ENCODE results near the gene CLEC20A. TPM values are rescaled to one million over a fixed set of nuclear protein-coding genes. Genes with fewer than 3 reads are reported as not detected.

Gene CLEC20A
- total and polyA plus RNA-seq, 2 experiments from 2014 or later = not detected

DNA sequence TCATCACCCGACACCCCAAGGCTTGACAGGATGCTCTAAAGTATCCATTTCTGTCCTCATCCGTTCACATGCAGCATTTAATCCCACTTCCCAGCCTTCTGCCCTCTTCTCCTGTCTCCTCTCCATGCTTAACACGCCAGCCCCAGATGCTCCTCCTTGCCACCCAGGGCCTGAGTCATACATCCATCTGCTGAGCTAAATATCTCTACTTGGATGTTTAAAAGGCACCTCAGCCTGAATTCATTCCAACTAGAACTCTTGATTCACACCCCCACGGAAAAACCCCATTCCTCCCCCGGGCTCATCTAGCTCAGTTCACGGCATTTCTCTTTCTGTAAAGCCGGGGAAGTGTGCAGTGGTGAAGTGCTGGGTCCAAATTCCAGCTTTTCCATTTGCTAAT, 43.9 kb upstream of the CLEC20A start:
- H3K9me3 Mint-ChIP-seq = no peaks in the 10 kb centered on the region

More for the DNA sequence above, 43.9 kb upstream of the CLEC20A start:
- H3F3A ChIP-seq (replicated peaks; ENCODE audit: low read depth) = no peaks in the 10 kb centered on the region
- peaks cover 7% of the 10 kb centered on the region for H3K79me2 ChIP-seq (replicated peaks; ENCODE audit: insufficient read depth)
- no peaks in the 10 kb centered on the region for H3K36me3 ChIP-seq (ENCODE audit: insufficient read depth)
- peaks cover 13% of the 10 kb centered on the region for H3K27me3 Mint-ChIP-seq (ENCODE audit: insufficient read depth, low read depth, poor library complexity)
- no peak overlapping the region for H3K27ac Mint-ChIP-seq
- H3K9me2 ChIP-seq (ENCODE audit: insufficient read depth) = no peaks in the 10 kb centered on the region
- no peak for TF ChIP-seq CTCF (conservative IDR thresholded peaks at IDR 0.05; ENCODE audit: low read depth in 2 of 2)
- TF ChIP-seq ZNF462 (CRISPR knock-in tag; IDR thresholded peaks at IDR 0.05) = no peak
- no peaks in the 10 kb centered on the region; the same call in 2 of the 3 replicates for H3K36me3 Mint-ChIP-seq (ENCODE audit: low read depth)
- ATAC-seq (no peak), DNase-seq (ENCODE audit: low spot score) (no peak)
- no peak overlapping the region for H2AFZ ChIP-seq
- no peaks in the 10 kb centered on the region for H4K20me1 ChIP-seq (replicated peaks; ENCODE audit: insufficient read depth)
- no peak overlapping the region for H3K4me3 Mint-ChIP-seq
- H3K4me2 ChIP-seq = no peak overlapping the region
- H3K4me3 ChIP-seq = no peak overlapping the region
- H3K27me3 ChIP-seq (ENCODE audit: insufficient read depth) = no peaks in the 10 kb centered on the region
- H3K27ac ChIP-seq (ENCODE audit: low read depth) = no peak overlapping the region
- H3K4me1 ChIP-seq (ENCODE audit: insufficient read depth) = 0 out of 2 replicates have a peak, but pooled peaks cover 6% of the 10 kb centered on the region
- peaks cover 13% of the 10 kb centered on the region for H3K4me1 Mint-ChIP-seq

All from GM23338 (cell line).